GM10847 (cell line): ENCODE measurements around the gene BUB1B.

Experiments
- POLR2A ChIP-seq: IDR thresholded peaks from 2 replicates; pipeline ENCODE4 v1.6.1; 2011; ENCODE audit not compliant: insufficient read length; ENCODE audit errors: extremely low read depth

The BUB1B gene

DNA sequence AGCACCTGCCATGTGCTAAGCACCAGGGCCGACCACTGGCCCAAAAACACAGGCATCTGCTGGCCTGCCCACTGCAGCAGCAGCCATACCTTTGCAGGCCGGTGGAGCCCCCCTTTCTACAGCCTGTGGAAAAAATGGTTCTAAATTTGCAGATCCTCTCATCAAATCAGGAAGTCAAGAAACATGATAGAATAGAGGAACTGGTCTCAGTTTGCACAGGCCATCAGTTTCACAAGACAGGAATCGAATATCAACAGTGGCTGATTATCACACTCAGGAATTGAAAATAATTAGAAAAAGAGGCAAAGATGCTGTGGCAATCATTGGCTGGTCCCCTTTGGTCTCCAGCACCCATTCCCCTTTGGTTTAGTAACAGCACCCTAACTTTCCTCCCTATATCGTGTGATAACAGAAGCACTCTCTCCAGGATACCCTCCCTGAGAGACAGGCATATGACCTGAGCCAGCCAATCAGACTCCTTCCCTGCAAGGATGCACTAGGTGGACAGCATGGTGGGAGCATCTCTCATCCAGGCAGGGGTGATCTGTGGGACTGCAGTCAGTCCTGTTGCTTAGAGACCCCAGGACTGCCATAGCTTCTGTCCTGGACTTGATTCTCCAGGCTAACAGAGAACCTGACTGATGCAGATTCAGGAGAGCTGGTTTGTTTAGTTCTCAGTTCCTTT is 74.5 kb downstream of the BUB1B start:
- no peak for TF ChIP-seq POLR2A

DNA sequence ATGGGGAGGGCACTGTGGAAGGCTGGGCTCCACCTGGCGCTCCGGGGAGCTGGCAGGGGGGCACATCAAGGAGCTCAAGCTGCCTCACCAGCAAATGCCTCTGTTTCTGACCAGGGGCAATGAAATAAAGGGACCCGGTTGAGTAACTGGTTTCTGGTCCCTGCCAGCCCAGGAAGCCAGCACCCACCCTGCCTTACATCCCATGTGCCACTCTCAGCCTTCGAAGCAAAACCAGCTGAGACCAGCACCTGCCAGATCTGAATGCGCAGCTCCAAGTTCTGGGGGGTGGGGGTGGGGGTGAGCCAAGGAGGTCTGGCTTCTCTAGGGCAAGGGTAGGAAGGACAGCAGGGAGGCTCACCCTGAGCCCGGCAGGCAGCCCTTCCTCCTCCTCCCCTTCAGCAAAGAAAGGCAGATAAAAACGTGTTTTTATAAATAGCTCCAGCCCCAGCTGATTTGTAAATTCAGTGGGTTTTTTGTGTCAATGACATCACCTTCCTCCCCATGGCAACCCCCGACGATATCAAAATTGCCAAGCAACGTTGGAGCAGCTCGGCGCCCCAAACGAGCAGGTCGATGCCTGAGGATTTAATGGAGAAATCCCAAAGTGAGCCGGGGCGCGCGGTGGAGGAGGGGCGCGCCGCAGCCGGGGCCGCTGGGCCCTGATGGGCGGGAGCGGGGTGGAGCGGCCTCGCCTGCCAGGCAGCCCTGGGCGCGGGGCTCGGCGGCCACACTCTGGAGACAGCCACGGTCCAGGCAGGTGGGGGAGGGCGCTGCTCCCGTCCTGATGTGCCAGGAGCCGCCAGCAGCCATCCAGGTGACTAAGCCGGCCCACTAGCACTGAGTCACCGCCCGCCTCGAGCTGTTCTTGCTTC is 77.9 kb downstream of the BUB1B start, which contains the start of gene PAK6:
Gene PAK6 (plus strand): TSS at position 532 of the 872 bp plus-strand sequence. CDS start 25,723 bp downstream, outside the sequence.
- TF ChIP-seq POLR2A: no peak

DNA sequence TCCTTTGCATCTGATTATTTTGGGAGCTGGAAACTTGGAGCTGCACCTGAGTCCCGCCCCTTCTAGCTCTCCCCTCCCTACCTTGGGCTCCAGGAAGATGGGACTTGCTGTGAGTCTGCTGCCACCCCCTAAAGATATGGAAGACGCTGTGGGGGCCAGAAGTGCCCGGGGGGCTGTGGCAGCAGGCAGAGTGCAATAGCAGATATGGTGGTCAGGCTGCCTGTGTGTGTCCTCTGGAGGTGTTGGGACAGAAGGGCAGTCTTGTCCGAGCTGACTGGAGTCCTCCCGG is 78.5 kb downstream of the BUB1B start:
- TF ChIP-seq POLR2A: no peak

DNA sequence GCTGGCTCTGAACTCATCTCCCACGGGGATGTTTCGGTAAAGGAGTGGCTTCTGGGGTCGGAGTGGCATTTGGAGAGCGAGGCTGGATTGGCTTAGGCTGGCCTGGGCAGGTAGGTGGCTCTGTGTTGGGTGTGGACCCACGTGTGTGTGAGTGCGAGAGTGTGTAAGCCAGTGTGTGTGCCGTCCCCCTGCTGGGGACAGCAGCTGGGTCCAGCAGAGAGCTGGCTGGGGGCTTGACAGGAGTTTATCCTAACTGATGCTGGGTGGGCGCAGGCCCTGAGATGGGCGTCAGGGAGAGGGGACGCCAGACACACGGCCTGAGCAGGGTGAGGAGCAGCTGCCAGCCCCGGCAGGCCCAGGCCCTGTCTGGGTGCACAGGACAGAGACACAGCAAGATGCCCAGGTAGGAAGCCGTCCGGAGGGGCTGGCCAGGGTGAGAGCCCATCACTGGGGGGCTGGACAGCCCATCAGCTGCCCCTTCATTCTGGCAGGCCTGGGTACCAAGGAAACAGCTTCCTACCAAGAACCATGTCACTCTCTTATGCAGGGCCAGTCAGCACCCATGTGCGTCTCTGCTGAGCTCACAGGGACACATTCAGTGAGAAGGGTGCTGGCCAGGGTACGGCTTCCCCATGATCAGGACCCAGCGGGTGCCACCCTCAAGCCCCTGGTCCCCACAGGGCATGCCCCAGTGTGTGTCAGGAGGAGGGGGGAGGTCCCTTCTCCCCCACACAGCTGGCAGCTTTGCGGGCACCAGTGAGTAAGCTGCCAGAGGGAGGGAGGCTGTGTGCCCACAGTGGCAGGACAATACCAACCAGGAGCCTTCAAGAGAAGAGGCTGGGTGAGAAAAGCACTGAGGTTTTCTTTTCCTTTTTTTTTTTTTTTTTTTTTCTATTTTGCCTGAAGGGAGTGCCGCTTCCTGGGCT is 79.1 kb downstream of the BUB1B start:
- no peak for TF ChIP-seq POLR2A

DNA sequence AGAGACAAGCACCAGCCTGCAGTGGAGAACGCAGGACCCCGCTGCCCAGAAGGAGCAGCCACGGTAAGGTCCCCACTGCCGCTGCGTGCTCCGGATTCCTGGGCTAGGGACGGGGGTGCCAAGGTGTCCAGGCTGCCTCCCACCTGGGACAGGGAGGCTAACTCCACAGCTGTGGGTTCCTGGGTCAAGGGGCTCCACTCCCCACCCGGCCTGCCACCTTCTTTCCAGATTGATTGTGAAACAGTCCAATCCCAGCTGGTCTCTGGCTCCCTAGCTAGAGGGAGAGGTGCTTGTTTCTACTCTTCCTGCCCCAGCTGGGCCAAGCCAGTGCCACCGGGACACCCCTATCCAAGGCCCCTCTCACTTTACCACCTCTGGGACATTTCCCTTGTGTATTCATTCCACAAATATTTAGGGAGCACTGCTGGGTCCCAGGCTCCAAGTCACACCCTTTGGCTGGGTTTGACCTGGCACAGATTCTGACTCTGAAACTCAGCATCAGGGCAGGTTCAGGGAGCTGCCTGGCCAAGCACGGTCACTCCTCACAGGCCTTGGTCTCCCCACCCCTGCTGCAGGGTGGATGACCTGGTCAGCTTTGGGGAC is 79.9 kb downstream of the BUB1B start:
- no peak for TF ChIP-seq POLR2A

DNA sequence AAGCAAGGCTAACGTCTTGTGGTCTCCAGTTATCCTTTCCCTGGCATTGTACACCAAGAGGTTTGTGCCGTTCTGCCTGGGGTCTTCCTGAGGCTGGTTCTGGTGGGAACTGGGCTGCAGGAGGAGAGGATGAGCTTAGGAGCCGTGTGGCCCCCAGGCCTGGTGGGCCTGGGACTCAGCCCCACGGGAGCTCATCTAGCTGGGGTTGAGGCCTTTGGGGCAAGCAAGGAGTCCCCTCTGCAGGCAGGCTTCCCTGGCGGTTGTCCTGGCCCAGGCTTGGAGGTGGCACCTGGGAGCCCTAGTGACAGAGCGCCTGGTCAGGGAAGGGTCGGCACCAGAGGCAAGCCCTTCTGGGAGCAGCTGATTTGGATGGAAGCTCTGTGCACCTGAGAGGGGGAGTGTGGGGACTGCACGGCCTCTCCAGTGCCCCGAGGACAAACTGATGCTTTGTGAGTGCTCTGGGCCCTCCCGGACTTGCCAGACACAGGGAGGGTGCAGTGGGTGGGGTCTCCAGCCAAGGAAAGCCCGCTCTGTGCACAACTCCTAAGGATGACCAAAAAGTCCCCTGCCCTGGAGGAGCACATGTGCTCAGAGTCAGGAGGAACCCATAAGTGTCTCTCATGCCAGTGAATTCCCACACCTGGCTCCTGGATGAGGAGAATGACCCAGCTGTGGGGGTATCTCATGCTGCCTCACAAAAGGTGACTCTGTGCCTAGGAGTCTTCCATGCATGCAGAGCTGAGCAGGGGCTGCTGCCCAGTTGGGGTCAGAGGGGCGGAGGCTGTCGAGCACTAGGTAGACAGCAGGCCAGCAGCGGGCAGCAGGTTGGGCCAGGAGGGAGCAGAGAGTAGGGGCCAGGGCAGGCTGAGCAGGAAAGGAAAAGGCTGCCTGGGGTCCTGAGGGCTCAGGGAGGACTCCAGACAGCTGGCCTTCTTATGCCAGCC is 80.7 kb downstream of the BUB1B start:
- no peak for TF ChIP-seq POLR2A

DNA sequence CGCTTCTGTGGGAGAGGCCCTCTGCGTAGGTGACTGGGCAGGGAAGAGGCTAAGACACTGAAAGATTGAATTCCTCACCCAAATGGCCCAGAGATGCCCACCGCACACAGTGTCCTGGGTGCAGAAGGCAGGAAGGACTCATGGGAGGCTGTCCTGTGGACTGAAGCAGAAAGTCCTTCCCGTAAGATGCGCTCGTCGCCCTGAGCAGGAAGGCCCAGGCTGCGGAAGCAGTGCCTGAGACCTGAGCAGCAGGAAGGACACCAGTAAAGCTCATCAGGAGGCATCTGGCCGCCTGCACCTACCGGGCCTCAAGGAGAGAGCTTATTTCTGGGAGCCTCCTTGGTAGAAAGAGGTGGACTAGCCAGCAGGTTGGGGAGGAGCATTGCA is 81.3 kb downstream of the BUB1B start:
- no peak for TF ChIP-seq POLR2A

DNA sequence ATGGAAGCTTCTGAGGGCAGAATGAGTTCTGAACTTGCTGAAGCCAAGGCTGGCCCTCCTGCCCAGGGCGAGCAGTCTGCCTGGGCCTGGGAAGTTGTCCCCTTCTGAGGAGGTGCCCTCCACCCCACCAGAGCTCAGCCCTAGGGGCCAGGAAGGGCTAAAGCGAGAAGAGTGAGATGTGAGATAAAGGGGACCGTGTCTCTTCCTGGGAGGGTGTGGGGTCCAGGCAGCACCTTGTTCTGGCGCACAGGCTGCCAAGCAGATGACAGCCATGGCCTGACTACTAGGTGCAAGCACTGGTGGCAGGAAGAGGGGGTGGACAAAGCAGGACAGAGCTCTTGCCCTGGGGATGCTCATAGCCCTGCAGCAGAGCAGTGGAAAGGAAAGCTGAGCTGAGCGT is 81.7 kb downstream of the BUB1B start:
- no peak for TF ChIP-seq POLR2A

DNA sequence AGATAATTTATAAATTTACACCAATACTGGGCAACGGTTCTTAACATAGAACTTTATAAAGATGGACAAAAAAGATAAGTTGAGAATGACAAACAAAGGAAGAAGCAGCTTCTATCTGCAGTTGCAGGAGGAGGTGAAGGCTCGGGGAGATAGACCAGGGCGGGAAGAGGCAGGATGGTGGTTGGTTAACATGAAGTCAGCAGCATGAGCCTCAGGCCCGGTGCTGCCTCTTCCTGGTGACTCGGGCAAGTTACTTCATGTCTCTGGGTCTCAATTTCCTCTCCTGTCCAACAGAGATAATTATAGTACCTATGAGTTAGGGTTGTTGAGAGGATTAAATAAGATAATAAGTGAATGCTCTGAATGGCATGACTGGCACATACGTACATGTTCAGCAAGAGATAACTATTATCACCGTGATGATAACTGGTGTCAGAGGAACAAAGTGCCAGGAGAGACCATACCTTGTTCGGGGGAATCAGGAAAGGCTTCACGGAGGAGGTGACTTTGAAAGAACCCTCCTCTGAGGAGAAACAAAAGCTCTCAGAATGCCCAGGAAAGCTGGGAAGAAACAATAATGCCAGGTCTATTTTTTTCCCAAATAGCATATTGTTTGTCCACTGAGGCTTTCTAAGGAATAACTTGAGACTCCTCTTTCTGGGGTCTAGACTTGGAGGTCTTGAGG is 82.4 kb downstream of the BUB1B start:
- TF ChIP-seq POLR2A: no peak

DNA sequence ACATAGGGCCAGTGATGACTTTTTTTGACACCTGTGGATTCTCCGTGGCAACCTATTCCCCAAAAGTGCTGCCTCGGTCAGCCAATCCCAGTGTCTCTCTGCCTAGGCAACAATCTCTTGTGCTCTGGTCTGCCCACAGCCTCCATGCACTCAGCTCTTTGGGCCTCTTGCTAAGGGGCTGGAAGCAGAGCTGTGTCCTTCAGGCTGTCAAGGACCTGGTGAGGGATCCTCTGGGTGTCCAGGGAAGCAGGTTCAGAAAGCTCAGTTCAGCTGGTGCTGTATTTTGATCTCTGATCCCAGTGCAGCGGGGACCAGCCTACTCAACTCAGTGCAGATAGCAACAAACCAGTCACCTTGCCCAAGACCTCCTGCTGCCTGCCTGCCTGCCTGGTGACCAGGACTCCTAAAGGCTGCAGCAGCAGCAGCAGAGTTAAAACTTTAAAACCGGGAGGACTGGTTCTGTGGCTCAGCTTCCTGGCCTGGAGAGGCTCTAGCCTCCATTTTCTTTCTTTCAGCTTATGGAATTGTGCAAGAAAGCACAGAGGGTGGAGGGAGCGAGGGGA is 84.2 kb downstream of the BUB1B start:
- no peak for TF ChIP-seq POLR2A

DNA sequence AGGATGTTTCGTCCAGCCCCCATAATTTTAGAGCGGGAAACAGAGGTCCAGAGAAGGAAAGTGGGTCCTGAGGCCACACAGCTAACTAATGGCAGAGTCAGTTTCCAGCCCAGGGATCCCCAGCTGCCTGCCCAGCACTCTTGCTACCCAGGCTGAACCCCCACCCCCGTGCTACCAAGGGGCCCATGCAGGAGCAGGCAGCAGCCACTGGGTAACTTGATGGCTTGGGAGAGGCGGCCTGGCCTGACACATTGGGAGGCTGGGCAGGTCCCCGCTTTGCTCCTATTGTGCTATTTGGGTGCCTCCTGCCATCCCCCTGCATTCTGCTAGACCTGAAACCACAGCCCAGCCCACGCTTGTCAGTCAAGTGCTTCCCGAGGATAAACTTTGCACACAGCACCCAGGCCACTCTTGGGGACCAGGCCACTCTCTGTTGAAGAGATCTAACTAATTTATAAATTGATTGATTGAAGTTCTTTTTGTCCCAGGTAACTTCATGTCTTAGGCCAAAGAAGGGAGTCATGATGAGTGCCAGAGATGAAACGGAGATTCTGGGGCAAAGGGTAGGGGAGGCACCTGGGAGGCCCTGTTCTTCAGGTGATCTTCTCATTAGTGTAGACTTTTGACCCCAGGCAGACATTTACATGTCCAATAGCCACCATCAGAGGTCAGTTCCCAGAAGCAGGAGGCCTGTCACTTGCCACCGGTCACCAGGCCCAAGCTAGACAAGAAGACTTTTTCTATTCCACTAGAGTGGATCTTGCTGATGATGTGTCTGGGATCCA is 85.0 kb downstream of the BUB1B start:
- no peak for TF ChIP-seq POLR2A

DNA sequence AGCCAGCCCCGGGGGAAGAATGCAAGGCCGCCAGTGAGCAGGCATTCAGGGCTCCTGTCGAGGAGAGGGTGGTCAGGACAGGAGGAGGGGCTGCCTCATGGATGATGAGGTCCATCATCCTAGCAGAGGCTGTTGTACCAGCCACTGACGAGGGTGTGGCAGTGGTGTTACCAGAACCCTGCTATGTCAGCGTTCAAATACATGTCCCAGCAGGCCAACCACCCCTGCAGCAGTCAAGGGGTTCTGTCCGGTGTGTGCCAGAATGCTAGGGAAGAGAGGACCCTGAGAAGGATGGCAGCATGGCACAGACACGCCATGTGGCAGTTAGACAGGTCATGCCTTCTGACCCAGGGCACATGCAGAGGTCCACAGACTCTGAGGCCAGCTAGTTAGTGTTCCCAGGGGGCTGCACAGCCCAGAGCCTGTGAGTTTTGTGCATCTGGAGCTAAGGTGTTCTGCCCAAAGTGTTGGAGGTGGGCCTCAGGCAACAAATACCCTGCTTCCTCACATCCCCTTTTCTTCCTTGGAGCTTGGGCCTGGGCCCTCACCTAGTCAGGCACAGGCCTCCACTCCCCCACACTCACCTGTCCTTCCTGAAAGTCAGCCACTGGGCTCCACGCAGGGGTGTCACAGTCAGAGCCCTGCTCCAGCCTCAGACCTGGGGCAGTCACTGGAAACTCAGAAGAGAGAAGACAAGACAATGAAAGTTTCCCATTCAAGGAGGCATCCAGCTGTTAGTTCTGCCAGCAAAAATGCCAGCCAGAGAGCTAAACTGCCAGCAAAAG is 85.8 kb downstream of the BUB1B start:
- TF ChIP-seq POLR2A: no peak
